Hepatocyte (in vitro differentiated cells): Measurements from ENCODE around the gene PYCR2. TPM values are rescaled to one million over a fixed set of nuclear protein-coding genes. Genes with fewer than 3 reads are reported as not detected.

Source experiments
- DNase-seq: peaks from one replicate; pipeline ENCODE4 v3.0.0-alpha.2; 2016; ENCODE audit warnings: low spot score
- H2AFZ ChIP-seq: fragments of 200-600 bp; sonication (generic); 2 replicates; pipeline ENCODE4 v1.6.0; 2016; ENCODE audit warnings: antibody characterized with exemption, mild to moderate bottlenecking
- H3K27ac ChIP-seq: fragments of 200-600 bp; sonication (generic); 2 replicates; pipeline ENCODE4 v1.5.1; 2016; ENCODE audit warnings: mild to moderate bottlenecking
- H3K27me3 ChIP-seq: fragments of 200-600 bp; sonication (generic); 2 replicates; pipeline ENCODE4 v1.6.1; 2016
- H3K36me3 ChIP-seq: fragments of 200-600 bp; sonication (generic); replicated peaks from 2 replicates; pipeline ENCODE4 v1.5.1; 2016; ENCODE audit warnings: low read depth; ENCODE audit not compliant: insufficient read depth
- H3K4me1 ChIP-seq: fragments of 200-600 bp; sonication (generic); 2 replicates; pipeline ENCODE4 v1.5.1; 2016; ENCODE audit warnings: mild to moderate bottlenecking, moderate library complexity; ENCODE audit not compliant: insufficient read depth
- H3K4me2 ChIP-seq: fragments of 200-600 bp; sonication (generic); 2 replicates; pipeline ENCODE4 v1.6.0; 2016
- H3K4me3 ChIP-seq: fragments of 200-600 bp; sonication (generic); 2 replicates; pipeline ENCODE4 v1.5.1; 2016; ENCODE audit warnings: mild to moderate bottlenecking
- H3K79me2 ChIP-seq: fragments of 200-600 bp; sonication (generic); 2 replicates; pipeline ENCODE4 v1.6.0; 2017; ENCODE audit warnings: mild to moderate bottlenecking
- H3K9me2 ChIP-seq: fragments of 200-600 bp; sonication (generic); replicated peaks from 2 replicates; pipeline ENCODE4 v1.6.0; 2017; ENCODE audit warnings: mild to moderate bottlenecking; ENCODE audit not compliant: insufficient read depth
- H3K9me3 ChIP-seq: fragments of 200-600 bp; sonication (generic); 2 replicates; pipeline ENCODE4 v1.5.1; 2016; ENCODE audit warnings: low read depth, mild to moderate bottlenecking
- H4K20me1 ChIP-seq: fragments of 200-600 bp; sonication (generic); 2 replicates; pipeline ENCODE4 v1.6.0; 2016; ENCODE audit warnings: mild to moderate bottlenecking; ENCODE audit not compliant: insufficient read depth, poor library complexity, severe bottlenecking
- EZH2 ChIP-seq: fragments of 200-600 bp; sonication (generic); IDR thresholded peaks from 2 replicates; pipeline ENCODE4 v1.6.1; 2016; ENCODE audit warnings: antibody characterized with exemption, mild to moderate bottlenecking, borderline replicate concordance
- EZH2phosphoT487 ChIP-seq: fragments of 200-600 bp; sonication (generic); IDR thresholded peaks from one replicate; pipeline ENCODE4 v1.6.1; 2018; ENCODE audit warnings: antibody characterized with exemption, mild to moderate bottlenecking, low read depth, moderate library complexity; ENCODE audit not compliant: unreplicated experiment, severe bottlenecking
- WGBS: methylation state at CpG from one replicate; pipeline ENCODE4 v1.1.6; 2016; ENCODE audit warnings: low lambda C conversion rate; ENCODE audit errors: missing lambda C conversion rate; 5-methylcytosine and 5-hydroxymethylcytosine counted together
- polyA plus RNA-seq: library from polyadenylated mRNA; unstranded; fragments of >200 nt; fragmentation: Nextera tagmentation; extraction: Ambion mirVana; gene quantifications from 2 replicates; pipeline ENCODE4 v1.2.1, GENCODE V29; 2016
- total RNA-seq: library from RNA; depleted of rRNA; stranded (reverse); fragments of >200 nt; gene quantifications from 2 replicates; pipeline ENCODE4 v1.2.3, GENCODE V29; 2014
- TF ChIP-seq, protein P1 (sequence below): fragments of 200-600 bp; sonication (generic); IDR thresholded peaks from 2 replicates; pipeline ENCODE4 v1.5.1; 2016; ENCODE audit warnings: antibody characterized with exemption, mild to moderate bottlenecking; ENCODE audit not compliant: poor library complexity

PYCR2 gene
- total and polyA plus RNA-seq, 2 experiments from 2014 or later = 33.5 to 49.2 TPM

DNA sequence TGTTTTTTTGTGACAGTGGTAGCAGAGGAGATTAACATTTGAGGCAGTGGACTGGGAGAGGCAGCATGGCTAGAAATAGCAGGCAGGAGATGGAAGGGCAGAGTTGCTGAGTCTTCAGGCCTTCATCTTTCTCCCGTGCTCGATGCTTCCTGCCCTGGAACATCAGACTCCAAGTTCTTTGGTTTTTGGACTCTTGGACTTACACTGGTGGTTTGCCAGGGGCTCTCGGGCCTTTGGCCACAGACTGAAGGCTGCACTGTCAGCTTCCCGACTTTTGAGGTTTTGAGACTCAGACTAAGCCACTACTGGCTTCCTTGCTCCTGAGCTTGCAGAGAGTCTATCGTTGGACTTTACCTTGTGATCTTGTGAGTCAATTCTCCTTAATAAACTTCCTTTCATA lies 41.2 kb upstream of the PYCR2 start:
- H3K27me3 ChIP-seq = peaks cover 8% of the 10 kb centered on the region
- H3K4me2 ChIP-seq = no peak overlapping the region
- H3K36me3 ChIP-seq = no peaks in the 10 kb centered on the region
- 90% methylated on average over 5 of the region's 5 CpGs for WGBS
- no peaks in the 10 kb centered on the region for H3K79me2 ChIP-seq
- TF ChIP-seq EZH2phosphoT487 = no peak
- TF ChIP-seq, protein P1, sequence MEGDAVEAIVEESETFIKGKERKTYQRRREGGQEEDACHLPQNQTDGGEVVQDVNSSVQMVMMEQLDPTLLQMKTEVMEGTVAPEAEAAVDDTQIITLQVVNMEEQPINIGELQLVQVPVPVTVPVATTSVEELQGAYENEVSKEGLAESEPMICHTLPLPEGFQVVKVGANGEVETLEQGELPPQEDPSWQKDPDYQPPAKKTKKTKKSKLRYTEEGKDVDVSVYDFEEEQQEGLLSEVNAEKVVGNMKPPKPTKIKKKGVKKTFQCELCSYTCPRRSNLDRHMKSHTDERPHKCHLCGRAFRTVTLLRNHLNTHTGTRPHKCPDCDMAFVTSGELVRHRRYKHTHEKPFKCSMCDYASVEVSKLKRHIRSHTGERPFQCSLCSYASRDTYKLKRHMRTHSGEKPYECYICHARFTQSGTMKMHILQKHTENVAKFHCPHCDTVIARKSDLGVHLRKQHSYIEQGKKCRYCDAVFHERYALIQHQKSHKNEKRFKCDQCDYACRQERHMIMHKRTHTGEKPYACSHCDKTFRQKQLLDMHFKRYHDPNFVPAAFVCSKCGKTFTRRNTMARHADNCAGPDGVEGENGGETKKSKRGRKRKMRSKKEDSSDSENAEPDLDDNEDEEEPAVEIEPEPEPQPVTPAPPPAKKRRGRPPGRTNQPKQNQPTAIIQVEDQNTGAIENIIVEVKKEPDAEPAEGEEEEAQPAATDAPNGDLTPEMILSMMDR = no peak
- no peak for TF ChIP-seq EZH2
- no peaks in the 10 kb centered on the region for H3K4me1 ChIP-seq
- DNase-seq = no peak
- no peaks in the 10 kb centered on the region for H3K9me2 ChIP-seq
- no peaks in the 10 kb centered on the region for H3K9me3 ChIP-seq
- H3K4me3 ChIP-seq = no peak overlapping the region
- no peak overlapping the region for H2AFZ ChIP-seq
- no peak overlapping the region for H3K27ac ChIP-seq
- no peaks in the 10 kb centered on the region for H4K20me1 ChIP-seq

DNA sequence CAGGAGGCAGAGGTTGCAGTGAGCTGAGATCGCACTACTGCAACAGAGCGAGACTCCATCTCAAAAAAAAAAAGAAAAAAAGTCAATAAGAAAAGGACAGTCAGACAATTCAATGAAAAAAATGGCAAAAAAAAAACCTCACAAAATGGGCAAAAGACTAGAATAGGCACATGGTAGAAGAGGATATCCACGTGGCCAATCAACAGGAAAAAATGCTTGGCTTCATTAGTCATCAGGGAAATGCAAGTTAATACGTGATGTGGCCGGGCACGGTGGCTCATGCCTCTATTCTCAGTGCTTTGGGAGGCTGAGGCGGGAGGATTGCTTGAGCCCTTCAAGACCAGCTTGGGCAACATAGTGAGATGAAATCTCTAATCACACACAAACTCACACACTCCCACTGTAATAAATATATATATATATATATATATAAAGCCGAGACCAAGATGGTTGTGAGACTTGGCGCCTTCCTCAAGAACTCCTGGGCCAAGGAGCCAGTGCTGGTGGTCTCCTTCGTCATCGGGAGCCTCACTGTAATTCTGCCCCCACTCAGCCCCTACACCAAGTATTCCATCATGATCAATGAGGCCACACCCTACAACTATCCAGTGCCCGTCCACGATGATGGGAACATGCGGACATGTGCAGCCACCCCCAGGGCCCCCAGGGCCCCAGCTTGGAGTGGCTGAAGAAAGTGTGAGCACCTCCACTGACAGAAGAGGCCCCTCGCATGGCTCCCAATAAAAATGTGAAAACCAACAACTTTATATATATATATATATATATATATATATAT lies 39.9 kb upstream of the PYCR2 start:
- no peak overlapping the region for H3K27ac ChIP-seq
- no peaks in the 10 kb centered on the region for H3K9me3 ChIP-seq
- H3K36me3 ChIP-seq = no peaks in the 10 kb centered on the region
- no peak overlapping the region for H2AFZ ChIP-seq
- no peak for DNase-seq
- peaks cover 8% of the 10 kb centered on the region for H3K27me3 ChIP-seq
- H3K4me3 ChIP-seq = no peak overlapping the region
- no peaks in the 10 kb centered on the region for H3K9me2 ChIP-seq
- H4K20me1 ChIP-seq = no peaks in the 10 kb centered on the region
- H3K4me1 ChIP-seq = no peaks in the 10 kb centered on the region
- TF ChIP-seq, protein P1 = no peak
- TF ChIP-seq EZH2 = no peak
- TF ChIP-seq EZH2phosphoT487 = no peak
- WGBS = 97% methylated on average over 15 of the region's 15 CpGs
- no peak overlapping the region for H3K4me2 ChIP-seq
- H3K79me2 ChIP-seq = no peaks in the 10 kb centered on the region

DNA sequence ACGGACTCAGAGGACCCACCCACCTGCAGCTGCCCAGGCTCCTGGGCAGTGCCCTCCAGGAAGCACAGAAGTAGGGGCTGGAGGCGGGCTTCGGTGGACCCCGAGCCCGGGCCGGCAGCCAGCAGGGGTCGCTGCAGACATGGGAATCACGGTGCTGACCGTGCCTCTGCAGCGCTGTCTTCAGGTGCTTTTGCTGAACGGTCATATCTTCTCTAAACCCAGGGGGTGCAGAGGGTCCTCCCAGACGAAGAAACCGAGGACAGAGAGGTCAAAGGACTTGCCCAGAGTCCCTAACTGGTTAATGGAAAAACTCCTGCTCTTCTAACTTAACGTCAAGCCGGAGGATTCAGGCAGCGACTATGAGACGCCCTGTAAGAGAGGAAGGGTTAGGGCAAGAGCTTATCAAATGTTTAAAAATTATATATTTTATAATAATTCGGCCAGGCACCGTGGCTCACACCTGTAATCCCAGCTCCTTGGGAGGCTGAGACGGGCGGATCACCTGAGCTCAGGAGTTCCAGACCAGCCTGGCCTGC lies 38.5 kb upstream of the PYCR2 start:
- H4K20me1 ChIP-seq = no peaks in the 10 kb centered on the region
- DNase-seq = peak; percentile 61
- H3K27ac ChIP-seq = no peak overlapping the region
- H3K9me3 ChIP-seq = no peaks in the 10 kb centered on the region
- WGBS = 33% methylated on average over 21 of the region's 21 CpGs
- no peak overlapping the region for H3K4me3 ChIP-seq
- H3K79me2 ChIP-seq = no peaks in the 10 kb centered on the region
- H3K36me3 ChIP-seq = no peaks in the 10 kb centered on the region
- H3K4me1 ChIP-seq = no peaks in the 10 kb centered on the region
- TF ChIP-seq, protein P1 = peak; percentile 55
- TF ChIP-seq EZH2phosphoT487 = no peak
- H3K9me2 ChIP-seq = no peaks in the 10 kb centered on the region
- H2AFZ ChIP-seq = no peak overlapping the region
- peaks cover 8% of the 10 kb centered on the region for H3K27me3 ChIP-seq
- H3K4me2 ChIP-seq = peak overlapping the region; percentile 37
